ENCODE measurements around the gene ITGB2.

DNA sequence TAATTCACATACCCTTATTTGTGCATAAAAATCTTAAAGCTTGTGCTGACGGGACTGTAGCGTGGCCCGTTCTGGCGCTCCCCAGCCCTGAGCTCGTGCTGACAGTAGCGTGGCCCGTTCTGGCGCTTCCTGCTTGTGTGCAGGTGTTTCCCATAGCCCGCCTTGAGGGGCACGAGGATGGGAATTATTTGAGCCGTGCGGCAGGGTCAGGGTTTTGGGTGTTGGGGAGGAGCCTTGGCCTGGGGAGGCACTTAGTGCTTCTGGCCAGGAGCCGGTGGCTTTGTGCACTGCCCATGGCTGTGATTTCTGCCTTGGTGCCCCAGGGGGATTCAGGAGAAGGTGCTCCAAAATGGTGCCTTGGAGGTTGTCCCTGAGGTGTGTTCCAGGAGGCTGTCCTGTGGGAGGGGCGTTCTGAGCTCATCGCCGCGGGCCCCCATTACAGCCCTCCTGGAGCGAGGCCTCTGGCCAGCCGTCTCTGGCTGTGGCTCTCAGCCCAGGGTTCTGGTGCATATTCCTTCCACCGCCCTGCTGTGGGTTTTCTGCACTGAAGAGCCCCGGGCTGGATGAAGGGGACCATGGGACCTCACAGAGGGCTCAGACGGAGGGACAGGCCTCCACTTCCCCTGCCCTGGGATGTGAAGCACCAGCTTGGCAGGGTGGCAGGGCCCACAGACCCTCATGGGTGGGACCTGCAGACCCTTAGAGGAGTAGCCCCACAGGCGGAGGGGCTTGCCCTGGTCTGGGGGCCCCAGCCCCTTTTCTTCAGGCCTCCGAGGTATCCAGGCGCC lies 25.7 kb upstream of the ITGB2 start:
- TF ChIP-seq, protein P1, sequence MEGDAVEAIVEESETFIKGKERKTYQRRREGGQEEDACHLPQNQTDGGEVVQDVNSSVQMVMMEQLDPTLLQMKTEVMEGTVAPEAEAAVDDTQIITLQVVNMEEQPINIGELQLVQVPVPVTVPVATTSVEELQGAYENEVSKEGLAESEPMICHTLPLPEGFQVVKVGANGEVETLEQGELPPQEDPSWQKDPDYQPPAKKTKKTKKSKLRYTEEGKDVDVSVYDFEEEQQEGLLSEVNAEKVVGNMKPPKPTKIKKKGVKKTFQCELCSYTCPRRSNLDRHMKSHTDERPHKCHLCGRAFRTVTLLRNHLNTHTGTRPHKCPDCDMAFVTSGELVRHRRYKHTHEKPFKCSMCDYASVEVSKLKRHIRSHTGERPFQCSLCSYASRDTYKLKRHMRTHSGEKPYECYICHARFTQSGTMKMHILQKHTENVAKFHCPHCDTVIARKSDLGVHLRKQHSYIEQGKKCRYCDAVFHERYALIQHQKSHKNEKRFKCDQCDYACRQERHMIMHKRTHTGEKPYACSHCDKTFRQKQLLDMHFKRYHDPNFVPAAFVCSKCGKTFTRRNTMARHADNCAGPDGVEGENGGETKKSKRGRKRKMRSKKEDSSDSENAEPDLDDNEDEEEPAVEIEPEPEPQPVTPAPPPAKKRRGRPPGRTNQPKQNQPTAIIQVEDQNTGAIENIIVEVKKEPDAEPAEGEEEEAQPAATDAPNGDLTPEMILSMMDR (IDR thresholded peaks at IDR 0.05), result no peak
- TF ChIP-seq POLR2AphosphoS5 (IDR thresholded peaks at IDR 0.05; ENCODE audit: insufficient read depth in 1 of 2, low read depth in 1 of 2), result no peak
- TF ChIP-seq POLR2A (IDR thresholded peaks at IDR 0.05), result no peak
